NCI-H1105 treated with DMSO at 0.1 percent for 48 hours (cell line): ENCODE data around the gene ZNF275.
"Not testable (repeated sequence)": the region's sequence is repeated elsewhere in the genome, so short reads cannot be mapped to it uniquely, and the experiment has no call there.

Source experiments
- DNase-seq: peaks from one replicate; lab custom pipeline; 2025; lab: John Stamatoyannopoulos, UW

The ZNF275 gene

DNA sequence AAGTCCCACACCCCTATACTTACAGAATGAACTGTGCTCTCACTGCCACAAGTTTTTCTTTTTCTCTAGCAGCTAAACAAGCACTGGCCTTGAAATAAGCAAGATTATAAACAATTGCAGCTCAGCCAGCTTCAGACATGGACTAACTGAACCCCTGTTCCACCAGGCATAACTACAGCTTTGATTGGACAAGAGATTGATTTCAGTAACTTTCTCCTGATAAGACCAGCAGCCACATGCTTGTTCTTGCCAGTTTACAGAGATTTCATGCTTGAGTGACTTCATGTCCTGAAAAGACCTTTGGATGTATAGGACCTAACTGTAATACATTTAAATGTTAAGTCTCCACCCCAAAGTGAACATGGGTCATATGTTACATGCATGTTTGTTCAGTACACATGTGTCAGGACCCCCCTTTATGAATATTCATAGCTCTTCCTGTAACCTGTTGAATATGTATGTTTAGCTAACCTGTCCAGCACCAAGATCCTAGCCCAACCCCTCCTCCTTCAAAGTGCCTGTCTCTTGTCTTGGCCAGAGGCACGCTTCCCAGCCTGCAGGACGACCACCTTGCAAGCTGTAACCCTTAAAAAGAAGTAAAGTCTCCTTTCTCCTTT is 27.9 kb downstream of the ZNF275 start:
- DNase-seq, result no peak

DNA sequence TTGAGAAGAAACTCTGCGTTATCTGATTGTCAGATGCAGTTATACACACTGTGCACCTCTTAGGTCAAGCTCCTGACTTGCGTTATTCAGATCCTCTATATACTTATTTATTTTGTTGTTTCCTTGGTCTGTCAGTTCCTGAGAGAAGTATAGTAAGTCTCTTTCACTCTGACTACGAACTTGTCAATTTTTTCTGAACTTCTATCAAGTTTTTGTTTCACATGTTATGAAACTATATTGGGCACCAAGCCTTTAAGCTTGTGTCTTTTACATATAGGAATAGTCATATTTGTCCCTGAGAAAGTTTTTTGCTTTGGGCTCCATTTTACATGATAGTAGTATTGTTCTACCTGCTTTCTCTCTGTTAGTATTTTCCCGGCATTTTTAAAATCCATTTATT is 31.7 kb downstream of the ZNF275 start:
- no peak for DNase-seq

DNA sequence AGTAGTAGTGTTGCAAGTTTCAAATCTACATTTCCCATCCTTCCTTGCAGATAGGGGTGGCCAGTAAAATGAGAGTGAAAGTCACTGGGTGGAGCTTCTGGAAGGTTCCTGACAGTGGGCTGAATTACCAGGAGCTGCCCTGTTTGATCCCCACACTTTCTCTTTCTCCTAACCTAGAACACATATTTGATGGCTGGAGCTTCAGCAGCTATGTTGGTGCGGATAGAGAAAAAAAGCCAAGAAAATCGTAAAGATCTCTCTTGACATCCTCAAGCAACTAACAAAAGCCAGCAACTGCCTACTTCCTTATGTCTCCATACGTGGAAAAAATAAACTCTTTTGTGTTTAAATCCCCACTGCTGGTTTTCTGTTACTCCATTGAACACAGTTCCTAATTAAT is 32.2 kb downstream of the ZNF275 start:
- no peak for DNase-seq

DNA sequence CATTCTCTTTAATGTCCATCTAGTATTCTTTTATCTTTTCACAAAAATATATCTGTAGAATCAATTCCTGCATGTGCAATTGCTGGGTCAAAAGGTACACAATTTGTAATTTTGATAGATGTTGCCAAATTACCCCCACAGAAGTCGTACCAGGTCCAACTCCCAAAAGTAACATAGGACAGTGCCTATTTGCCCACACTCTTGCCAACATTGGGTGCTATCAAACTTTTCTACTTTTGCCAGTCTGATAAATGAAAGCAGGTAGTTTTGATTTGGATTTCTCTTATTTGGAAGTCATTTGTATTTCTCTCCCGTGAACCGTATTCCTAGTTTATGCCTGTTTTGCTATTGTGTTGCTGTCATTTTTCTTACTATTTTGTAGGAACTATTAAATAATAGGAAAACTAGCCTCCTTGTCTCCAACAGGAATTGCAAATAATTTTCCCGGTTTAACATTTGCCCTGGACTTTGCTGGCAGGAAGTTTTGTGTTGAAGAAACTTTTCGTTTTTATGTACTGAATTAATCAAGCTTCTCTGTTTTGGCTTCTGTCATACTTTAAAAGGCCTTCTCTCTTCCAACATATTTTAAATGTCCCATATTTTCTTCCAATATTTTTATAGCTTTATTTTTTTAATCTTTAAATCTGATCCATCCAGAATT is 33.1 kb downstream of the ZNF275 start:
- DNase-seq, result no peak

DNA sequence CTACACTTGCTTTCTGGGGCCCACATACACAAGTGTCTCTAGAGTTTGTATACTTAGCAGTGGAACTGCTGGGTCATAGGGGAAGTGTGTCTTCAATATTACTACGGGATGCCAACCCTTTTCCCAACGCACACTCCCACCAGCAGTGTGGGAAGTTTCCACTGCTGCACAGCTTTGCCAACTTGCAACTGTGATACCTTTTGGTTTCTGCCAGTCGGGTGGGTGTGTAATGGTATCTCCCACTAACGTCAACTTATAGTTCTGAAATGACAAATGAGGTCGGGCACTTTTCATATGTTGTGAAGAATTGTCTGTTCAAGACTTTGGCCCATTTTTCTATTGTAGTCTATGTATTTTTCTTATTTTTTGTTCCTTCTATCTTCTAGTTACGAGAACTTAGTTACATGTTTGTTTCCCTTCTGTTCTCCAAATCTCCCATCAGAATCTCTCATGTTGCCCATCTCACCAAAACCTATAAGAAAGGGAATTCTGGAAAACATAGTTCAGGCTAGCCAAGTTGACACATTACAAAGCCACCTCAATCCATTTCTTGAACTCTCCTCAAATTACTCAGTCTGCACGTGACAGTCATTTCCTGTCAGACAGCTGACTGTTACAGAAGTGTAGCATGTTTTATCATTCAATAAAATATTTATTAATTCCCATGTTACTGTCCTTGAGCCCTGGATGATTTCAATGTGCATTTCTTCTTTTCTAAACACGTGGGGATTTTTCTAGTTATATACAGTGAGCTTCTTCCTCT is 36.5 kb downstream of the ZNF275 start:
- DNase-seq, result no peak

DNA sequence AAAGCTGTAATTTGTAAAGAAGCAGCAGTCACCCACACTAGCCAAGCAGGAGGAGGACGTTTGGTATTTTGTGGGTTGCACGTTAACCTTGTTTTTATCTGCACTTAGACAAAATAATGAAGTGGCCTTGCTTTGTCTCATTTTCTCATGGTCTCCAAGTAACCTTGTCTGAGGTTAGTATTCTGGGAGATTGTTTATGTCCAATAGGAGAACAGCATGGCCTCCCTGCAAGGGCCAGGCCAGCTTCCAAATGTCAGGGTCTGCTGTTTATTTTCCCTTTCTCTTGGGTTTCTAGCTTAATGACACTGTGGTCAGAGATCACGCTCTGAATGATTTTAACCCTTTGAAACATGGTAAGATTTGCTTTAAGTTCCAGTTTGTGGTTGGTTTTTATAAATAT is 37.3 kb downstream of the ZNF275 start:
- DNase-seq, result no peak

DNA sequence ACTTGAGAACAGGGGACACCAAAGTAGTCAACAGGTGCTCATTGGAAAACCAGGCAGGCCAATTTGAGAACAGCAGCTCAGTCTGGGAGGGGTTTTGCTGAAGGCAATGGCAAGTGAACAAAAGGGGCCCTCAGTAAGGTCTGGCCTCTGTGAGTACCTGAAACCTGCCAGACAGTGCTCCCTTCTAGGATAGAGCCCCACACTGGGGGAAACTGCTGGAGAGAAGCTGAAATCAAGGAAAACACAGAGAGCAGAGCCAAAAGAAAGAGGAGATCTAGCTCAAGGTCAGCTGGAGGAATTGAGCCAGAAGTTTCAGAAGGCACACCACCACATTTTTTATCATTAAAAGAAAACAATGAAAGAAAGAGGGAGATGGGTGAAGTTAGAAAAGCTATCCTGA is 39.0 kb downstream of the ZNF275 start:
- DNase-seq, result no peak

DNA sequence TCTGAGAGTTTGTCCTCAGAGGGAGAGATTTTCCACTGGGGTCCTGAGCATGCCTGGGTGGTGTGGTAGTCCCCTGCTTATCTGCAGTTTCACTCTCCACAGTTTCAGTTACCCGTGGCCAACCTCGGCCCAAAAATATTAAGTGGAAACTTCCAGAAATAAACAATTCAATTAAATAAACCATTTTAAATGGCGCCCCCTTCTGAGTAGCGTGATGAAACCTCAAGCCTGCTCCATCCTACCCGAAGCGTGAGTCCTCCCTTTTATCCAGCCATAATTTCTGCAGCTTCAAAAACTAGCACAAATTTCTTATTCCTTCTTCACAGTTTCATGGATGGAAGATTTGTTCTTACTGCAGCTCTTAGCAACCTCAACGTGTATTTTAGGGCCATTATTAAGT is 40.5 kb downstream of the ZNF275 start:
- no peak for DNase-seq

DNA sequence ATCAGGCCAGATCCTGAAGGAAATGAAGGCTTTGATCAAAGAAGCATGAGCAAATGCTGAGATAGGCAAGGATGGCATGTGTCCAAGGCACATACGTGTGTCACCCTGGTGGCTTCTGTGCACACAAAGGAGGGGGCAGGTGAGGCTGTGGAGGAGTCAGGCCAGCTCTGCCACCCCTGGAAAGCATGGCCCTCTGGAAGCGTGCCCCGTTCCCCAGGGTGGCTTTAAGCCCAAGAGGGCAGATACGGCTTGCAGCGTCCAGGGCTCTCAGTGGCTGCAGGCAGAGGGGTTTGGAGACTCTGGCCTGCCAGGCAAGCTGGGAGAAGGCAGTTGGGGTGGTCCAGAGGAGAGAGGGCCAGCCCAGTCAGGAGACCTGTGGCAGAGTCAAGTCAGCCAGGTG is 41.6 kb downstream of the ZNF275 start:
- DNase-seq, result no peak

DNA sequence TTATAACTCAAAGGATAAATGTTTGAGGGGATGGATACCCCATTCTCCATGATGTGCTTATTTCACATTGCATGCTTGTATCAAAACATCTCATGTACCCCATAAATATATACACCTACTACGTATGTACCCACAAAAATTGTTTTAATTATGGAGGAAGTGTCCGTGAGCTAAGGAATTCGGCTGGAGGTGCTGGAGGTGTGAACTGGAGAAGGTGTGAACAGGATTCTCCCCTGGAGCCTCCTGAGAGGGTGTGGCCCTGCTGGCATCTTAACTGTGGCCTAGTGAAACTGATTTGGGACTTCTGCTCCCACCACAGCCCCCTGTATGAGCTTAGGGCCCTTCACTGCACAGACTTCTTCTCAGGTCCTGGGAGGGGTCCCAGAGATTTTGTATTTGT is 43.8 kb downstream of the ZNF275 start:
- no peak for DNase-seq

DNA sequence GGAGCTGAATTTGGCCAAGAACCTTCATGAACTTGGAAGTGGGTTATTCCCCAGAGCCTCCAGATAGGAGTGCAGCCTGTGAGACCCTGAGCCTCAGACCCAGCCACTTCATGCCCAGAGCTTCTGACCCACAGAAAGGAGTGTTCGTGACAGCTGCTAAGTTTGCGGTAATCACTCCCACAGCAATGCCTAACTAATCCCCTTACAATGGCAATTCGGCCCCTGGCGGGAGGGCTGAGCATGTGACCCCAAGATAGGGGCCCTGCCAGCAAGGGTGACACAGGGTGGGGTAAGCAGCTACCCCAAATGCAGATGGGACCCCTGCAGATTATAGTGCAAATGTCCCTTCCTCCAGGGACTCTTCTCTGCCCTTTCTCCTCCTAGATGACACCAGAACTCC is 44.7 kb downstream of the ZNF275 start:
- no peak for DNase-seq

DNA sequence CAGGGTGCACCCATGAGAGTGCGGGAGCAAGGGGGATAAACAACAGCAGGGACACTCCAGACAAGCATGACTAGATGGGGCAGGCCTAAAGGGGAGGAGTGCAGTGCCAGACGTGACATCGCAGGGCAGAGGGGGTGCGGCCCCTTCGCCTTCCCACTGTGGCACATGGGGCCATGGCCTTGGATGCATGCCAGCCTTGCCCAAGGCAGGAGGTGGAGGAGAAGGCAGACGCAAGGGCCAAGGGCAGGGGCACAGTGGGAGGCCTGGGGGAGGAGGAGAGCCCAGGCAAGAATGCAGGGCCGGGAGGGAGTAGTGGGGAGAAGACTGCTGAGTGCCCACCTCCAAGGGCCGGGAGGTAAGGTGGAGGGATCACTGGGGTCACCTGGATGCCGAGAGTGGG is 45.6 kb downstream of the ZNF275 start:
- no peak for DNase-seq

DNA sequence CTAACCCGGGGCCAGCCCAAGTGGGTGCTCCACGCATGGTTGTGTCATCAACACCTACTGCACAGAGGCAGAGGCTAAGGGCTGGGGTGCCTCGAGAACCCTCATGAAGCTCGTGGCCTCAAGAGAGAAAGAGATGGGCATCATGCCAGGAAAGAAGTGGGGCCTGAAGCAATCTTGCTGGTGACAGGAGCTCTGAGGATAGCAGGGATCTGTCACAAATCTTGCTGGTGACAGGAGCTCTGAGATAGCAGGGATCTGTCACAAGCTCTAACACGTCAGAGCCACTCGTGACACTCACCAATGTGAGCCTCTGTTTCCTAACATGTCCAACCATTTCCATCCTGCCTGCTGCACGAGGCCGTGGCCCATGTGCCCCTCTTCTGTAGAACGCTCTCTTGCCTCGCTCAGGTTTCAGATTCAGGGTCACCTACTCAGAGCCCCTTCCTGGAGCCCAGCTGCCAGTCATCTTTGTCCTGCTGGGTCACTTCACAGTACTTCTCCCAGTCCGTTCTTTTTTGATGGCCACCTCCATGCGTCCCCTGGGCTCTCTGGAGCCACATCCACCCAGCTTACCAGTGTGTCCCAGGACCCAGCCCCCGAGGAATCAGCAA is 46.1 kb downstream of the ZNF275 start:
- peak; percentile 36 for DNase-seq

DNA sequence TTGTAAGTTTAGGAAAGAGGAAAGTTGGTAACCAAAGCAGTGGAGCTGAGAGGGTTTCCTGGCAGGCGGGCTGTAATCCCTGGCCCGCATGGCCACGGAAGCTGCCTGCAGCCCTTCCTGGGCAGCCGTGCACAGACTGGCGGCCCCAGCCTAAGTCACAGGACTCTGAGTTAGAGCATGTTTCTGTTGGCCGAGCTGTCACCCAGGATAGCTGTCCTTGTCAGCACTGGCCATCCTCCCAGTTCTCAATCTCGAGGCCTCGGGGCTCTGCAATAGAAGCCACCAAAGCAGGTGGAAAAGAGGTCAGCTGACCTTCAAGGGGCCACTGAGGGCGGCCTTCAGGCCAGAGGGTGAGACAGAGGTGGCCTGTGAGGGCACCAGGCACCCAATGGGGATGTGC is 46.7 kb downstream of the ZNF275 start:
- DNase-seq, result no peak

DNA sequence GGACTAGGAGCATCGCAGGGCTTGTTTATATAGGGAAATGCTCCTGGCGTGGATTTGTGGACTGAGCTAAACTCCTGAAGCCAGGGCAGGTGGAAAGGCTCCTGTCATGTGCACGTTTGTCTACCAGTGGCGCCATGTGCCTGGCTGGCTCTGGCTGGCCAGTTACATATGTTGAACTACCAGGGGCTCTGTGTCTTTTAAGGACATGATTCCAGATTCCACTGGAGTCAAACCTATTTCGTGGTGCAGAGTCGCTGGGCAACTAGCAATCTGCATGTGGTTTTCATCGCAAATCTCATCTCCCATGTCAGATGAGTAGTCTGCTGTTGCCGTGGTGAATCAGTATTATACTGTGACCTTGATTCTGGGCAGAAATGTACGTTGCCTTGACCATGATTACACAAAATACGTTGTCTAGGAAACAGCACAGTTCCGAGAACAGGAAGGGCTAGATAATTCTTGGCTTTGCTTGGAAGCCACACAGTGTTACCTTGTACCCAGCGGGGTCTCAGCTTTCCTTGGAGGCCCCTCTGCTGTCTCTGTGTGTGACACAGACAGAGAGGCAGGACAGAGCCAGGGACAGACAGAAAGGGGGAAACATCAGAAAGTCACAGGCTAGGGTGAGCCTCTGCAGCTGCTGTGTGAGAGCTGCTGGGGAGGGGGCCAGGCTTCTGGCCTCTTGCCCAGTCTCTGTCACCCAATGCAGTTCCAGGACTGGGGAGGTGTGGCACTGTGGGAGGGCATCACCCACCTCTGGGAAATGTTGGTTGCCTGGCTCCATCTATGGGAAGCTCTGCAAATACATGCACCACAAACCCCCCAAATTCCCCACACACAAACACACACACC is 48.0 kb downstream of the ZNF275 start:
- DNase-seq, result peak; percentile 94

DNA sequence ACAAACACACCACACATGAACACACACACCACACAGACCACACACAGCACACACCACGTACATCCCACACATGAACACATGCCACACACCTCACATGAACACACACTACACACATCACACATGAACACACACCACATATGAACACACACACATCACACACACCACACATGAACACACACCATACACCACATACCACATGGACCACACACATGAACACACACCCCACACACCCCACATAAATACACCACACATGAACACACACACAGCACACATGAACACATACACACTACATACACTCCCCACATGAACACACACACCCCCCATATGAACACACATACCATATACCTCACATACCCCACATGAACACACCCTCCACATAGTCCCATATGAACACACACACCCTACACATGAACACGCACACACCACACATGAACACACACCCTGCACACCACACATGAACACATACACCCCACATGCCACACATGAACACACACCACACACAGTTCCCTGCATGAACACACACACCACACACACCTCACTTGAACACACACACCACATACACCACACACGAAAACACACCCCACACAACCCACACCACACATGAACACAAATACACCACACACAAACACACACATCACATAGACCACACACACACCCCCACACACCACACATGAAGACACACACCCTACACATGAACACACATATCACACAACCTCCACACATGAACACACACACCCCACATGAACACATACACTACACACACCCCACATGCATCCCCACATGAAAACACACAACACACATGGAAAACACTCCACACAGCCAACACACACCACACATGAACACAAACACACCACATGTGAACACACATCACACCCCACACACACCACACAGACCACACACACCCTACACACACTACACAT is 48.9 kb downstream of the ZNF275 start:
- DNase-seq, result no peak

DNA sequence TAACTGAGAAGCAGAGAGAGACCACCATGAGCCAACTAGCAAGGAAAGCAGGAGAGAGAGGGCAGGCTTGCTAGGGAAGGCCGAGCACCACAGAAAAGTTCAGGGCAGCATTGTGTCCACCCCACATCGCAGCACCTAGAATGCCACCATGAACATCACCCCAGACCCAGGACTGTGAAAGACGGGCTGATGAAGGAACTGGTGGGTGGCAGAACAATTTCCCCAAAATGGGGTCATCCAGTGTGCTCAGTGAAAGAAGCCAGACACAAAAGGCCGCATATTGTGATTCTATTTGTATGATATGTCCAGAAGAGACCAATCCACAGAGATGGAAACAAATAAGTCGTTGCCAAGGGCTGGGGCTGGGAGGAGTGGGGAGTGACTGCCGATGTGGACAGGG is 50.4 kb downstream of the ZNF275 start:
- no peak for DNase-seq

DNA sequence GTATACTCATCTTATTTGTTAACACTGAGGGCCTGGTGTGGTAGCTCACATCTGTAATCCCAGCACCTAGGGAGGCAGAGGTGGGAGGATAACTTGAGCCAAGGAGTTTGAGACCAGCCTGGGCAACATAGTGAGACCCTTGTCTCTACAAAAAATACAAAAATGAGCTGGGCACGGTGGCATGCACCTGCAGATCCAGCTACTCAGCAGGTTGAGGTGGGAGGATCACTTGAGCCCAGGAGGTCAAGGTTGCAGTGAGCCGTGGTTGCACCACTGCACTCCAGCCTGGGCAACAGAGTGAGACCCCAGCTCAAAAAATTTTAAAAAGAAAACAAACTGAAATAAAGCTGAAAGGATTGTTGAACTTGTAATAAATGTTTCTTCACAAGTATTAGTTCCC is 51.0 kb downstream of the ZNF275 start:
- DNase-seq, result not testable (repeated sequence)

DNA sequence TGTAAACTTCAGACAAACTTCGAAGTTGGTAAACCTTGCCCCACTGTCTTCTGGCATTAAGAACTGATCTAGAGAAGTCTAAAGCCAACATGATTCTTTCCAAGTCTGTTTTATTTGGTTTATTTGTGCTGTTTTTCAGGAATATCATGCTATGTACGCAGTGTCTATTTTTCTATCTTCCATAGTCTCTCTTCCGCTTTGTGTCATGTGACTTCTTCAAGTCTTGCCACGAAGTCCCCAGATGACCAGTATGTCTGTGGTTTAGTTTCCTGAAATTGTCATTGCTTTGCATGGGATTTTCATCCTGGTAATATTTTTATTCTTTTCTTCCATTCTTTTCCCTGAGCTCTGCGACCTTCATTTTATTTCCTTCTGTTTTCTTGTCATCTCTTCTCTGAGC is 52.1 kb downstream of the ZNF275 start:
- no peak for DNase-seq

DNA sequence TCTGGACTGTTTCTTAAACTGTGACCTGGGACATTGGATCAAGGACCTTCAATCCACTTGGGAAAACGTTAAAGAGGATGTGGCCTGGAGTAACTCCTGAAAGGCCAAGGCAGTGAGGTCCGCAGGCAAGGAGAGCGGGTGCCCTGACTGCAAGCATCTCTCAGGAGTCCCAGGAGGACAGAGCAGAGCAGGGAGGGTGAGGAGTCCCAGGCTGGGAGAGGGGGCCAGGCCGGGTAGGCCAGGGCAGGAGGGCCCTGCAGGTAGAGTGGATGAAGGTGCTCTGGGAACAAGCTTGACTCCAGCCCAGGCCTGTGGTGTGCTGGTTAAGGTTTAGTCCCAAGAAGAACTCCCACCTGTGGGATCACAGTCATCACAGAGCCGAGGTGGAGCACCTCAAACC is 53.4 kb downstream of the ZNF275 start:
- DNase-seq, result no peak
